ENCODE results near the gene CLDN2. TPM values are rescaled to one million over a fixed set of nuclear protein-coding genes. Genes with fewer than 3 reads are reported as not detected.

CLDN2 gene
- total RNA-seq, 2 donors from 2014 or later: not detected

DNA sequence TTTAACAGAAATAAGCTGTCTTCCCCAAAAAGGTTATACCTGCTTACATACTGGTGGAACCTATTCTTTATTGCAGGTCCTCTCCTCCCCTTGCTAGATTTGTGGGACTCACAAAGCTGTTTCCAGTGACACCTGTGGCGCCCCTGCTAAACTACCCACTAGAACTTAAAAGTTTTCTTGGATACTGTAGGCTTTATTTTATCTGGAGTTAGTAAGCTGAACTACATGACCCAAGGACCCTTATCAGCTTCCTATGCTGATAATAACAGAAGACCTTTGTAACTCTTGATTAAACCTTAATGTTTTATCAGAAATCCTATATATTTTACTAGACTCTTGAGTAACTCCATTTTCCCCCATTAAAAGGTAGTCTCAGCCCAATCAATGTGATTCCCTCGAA, 32.3 kb downstream of the CLDN2 start:
- Histone ChIP-seq H3K9me3 (ENCODE audit: control insufficient read depth, low read length) (no peaks in the 10 kb centered on the region), H3K4me3 (ENCODE audit: low read length) (no peak overlapping the region), H3K9ac (ENCODE audit: extremely low read depth, low read length, poor library complexity, severe bottlenecking) (no peak overlapping the region), H3K36me3 (ENCODE audit: control insufficient read depth, insufficient read depth, low read length) (no peaks in the 10 kb centered on the region), H3K27me3 (ENCODE audit: control insufficient read depth, insufficient read depth, low read length, poor library complexity, severe bottlenecking) (no peaks in the 10 kb centered on the region), H3K4me1 (ENCODE audit: control insufficient read depth, insufficient read depth, low read length) (no peaks in the 10 kb centered on the region), H3K27ac (ENCODE audit: low read depth, low read length) (no peak overlapping the region)
- Mint-ChIP-seq H3K36me3 (ENCODE audit: low read depth) (no peaks in the 10 kb centered on the region), H3K9me3 (peaks cover 25% of the 10 kb centered on the region), H3K27me3 (ENCODE audit: insufficient read depth) (no peaks in the 10 kb centered on the region), H3K4me1 (no peaks in the 10 kb centered on the region), H3K4me3 (no peak overlapping the region), H3K27ac (no peak overlapping the region)
- DNase-seq: no peak
- WGBS, 2 experiments (ENCODE audit: insufficient coverage in 1 of 2, insufficient read length in 1 of 2): 92% methylated on average over 1 of the region's 2 CpGs; no CpG with 5 or more reads in 1 of the 2 experiments
- TF ChIP-seq, protein P1, sequence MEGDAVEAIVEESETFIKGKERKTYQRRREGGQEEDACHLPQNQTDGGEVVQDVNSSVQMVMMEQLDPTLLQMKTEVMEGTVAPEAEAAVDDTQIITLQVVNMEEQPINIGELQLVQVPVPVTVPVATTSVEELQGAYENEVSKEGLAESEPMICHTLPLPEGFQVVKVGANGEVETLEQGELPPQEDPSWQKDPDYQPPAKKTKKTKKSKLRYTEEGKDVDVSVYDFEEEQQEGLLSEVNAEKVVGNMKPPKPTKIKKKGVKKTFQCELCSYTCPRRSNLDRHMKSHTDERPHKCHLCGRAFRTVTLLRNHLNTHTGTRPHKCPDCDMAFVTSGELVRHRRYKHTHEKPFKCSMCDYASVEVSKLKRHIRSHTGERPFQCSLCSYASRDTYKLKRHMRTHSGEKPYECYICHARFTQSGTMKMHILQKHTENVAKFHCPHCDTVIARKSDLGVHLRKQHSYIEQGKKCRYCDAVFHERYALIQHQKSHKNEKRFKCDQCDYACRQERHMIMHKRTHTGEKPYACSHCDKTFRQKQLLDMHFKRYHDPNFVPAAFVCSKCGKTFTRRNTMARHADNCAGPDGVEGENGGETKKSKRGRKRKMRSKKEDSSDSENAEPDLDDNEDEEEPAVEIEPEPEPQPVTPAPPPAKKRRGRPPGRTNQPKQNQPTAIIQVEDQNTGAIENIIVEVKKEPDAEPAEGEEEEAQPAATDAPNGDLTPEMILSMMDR (conservative IDR thresholded peaks at IDR 0.05): no peak

DNA sequence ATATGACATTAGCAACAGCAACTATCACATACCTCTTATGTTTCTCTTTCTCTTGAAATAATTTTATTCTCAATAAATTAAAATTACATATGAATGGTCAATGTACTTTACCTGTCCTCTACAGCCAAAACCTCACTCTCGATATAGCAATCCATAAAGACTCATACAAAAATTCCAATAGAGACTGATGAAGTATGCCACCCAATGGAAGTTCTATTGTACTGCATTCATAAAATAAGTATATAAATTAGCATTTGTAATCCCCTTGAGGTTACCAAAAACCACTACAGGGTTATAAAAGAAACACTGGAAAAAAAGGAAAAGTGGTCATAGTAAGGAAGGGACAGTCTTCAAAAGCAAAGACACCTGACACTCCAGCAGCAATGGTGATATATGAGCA, 32.8 kb downstream of the CLDN2 start:
- H3K9me3 Mint-ChIP-seq: peaks cover 29% of the 10 kb centered on the region
- no peaks in the 10 kb centered on the region for H3K36me3 Mint-ChIP-seq (ENCODE audit: low read depth)
- H3K27me3 Mint-ChIP-seq (ENCODE audit: insufficient read depth): no peaks in the 10 kb centered on the region
- H3K4me1 ChIP-seq (ENCODE audit: control insufficient read depth, insufficient read depth, low read length): no peaks in the 10 kb centered on the region
- no peaks in the 10 kb centered on the region for H3K36me3 ChIP-seq (ENCODE audit: control insufficient read depth, insufficient read depth, low read length)
- no peak overlapping the region for H3K4me3 ChIP-seq (ENCODE audit: low read length)
- TF ChIP-seq, protein P1 (conservative IDR thresholded peaks at IDR 0.05): peak; percentile 63
- H3K9ac ChIP-seq (ENCODE audit: extremely low read depth, low read length, poor library complexity, severe bottlenecking): no peak overlapping the region
- no peak for DNase-seq
- no peaks in the 10 kb centered on the region for H3K27me3 ChIP-seq (ENCODE audit: control insufficient read depth, insufficient read depth, low read length, poor library complexity, severe bottlenecking)
- H3K4me3 Mint-ChIP-seq: no peak overlapping the region
- H3K4me1 Mint-ChIP-seq: no peaks in the 10 kb centered on the region
- H3K27ac ChIP-seq (ENCODE audit: low read depth, low read length): no peak overlapping the region
- no peaks in the 10 kb centered on the region for H3K9me3 ChIP-seq (ENCODE audit: control insufficient read depth, low read length)
- no CpG with 5 or more reads among the region's 1 CpG for WGBS, 2 experiments (ENCODE audit: insufficient coverage in 1 of 2, insufficient read length in 1 of 2)
- no peak overlapping the region for H3K27ac Mint-ChIP-seq

DNA sequence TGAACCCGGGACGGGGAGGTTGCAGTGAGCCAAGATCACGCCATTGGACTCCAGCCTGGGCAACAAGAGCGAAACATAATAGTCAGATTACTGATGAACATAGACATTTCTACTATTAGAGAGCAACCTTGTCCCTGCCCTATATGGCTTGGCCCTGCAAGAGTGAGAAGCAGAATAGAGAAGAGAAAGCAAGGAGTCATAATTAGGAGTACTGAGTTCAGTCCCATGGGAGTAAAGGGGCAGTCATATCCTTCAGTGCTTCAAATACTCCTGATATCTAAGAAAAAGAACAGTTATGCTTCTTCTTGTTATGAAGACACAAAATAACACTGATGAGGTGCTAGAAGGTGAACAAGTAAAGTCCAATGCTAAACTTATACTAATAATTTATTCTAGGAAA, 33.8 kb downstream of the CLDN2 start:
- no peaks in the 10 kb centered on the region for H3K36me3 Mint-ChIP-seq (ENCODE audit: low read depth)
- no peak for DNase-seq

More for the DNA sequence above, 33.8 kb downstream of the CLDN2 start:
- Mint-ChIP-seq H3K4me1 (no peaks in the 10 kb centered on the region), H3K27ac (no peak overlapping the region), H3K9me3 (peaks cover 28% of the 10 kb centered on the region), H3K27me3 (ENCODE audit: insufficient read depth) (no peaks in the 10 kb centered on the region), H3K4me3 (no peak overlapping the region)
- no peak overlapping the region for H3K9ac ChIP-seq (ENCODE audit: extremely low read depth, low read length, poor library complexity, severe bottlenecking)
- TF ChIP-seq, protein P1 (conservative IDR thresholded peaks at IDR 0.05): no peak
- H3K36me3 ChIP-seq (ENCODE audit: control insufficient read depth, insufficient read depth, low read length): no peaks in the 10 kb centered on the region
- no peaks in the 10 kb centered on the region for H3K27me3 ChIP-seq (ENCODE audit: control insufficient read depth, insufficient read depth, low read length, poor library complexity, severe bottlenecking)
- no peak overlapping the region for H3K4me3 ChIP-seq (ENCODE audit: low read length)
- H3K9me3 ChIP-seq (ENCODE audit: control insufficient read depth, low read length): no peaks in the 10 kb centered on the region
- no peaks in the 10 kb centered on the region for H3K4me1 ChIP-seq (ENCODE audit: control insufficient read depth, insufficient read depth, low read length)
- WGBS, 2 experiments (ENCODE audit: insufficient coverage in 1 of 2, insufficient read length in 1 of 2): 100% methylated on average over 3 of the region's 4 CpGs; no CpG with 5 or more reads in 1 of the 2 experiments
- no peak overlapping the region for H3K27ac ChIP-seq (ENCODE audit: low read depth, low read length)
